Measurements from ENCODE around the gene ABHD17A.

ABHD17A gene

DNA sequence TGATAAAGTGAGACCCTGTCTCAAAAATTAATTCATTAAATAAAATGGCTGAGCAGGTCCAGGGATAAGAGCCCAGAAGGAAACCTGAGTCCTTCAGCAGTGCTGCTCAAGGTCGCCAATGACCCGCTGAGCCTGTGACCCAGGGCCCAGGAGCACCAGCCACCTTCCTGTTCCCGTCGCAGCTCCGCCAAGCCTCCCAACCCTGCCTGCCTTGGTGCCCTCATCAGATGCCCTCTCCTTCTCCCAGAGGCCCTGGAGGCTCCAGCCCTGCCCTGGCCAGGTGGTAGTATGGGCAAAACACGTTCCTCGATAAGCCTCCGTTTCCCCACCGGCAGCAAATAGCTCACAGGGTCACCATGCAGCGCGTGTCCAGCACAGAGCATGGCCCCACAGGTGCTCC, 39.7 kb downstream of the ABHD17A start:
- no peaks in the 10 kb centered on the region for H3K27me3 ChIP-seq (ENCODE audit: insufficient read depth, low read length)
- H2AFZ ChIP-seq (ENCODE audit: low read length, unreplicated experiment), result no peak overlapping the region
- no peaks in the 10 kb centered on the region for H3K36me3 ChIP-seq (ENCODE audit: insufficient read depth, low read length)
- H3K79me2 ChIP-seq (ENCODE audit: control insufficient read depth, insufficient read depth, low read length, unreplicated experiment), result peaks cover 68% of the 10 kb centered on the region
- H3K27ac ChIP-seq (ENCODE audit: low read depth, low read length), result no peak overlapping the region
- H3K4me1 ChIP-seq (ENCODE audit: control insufficient read depth, insufficient read depth, low read length, unreplicated experiment), result peaks cover 5% of the 10 kb centered on the region
- H3K4me3 ChIP-seq (ENCODE audit: low read depth, low read length), result no peak overlapping the region

DNA sequence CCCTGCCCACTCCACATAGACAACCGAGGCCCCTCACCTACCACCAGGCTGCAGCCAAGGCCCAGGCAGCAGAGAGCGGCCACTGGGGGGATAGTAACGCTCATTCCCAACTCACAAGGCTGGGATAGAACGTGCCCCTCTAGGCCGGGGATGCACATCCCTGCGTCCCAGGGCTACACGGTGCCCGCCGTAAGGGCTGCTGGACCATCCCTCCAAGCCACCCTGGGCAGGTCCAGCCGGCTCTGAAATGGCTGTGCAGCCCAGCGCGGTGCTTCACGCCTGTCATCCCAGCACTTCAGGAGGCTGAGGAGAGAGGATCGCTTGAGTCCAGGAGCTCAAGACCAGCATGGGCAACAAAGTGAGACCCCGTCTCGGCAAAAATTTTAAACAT, 40.2 kb downstream of the ABHD17A start:
- H3K27ac ChIP-seq (ENCODE audit: low read depth, low read length), result no peak overlapping the region
- H3K36me3 ChIP-seq (ENCODE audit: insufficient read depth, low read length), result no peaks in the 10 kb centered on the region
- H2AFZ ChIP-seq (ENCODE audit: low read length, unreplicated experiment), result no peak overlapping the region
- H3K79me2 ChIP-seq (ENCODE audit: control insufficient read depth, insufficient read depth, low read length, unreplicated experiment), result peaks cover 71% of the 10 kb centered on the region
- no peaks in the 10 kb centered on the region for H3K27me3 ChIP-seq (ENCODE audit: insufficient read depth, low read length)
- H3K4me3 ChIP-seq (ENCODE audit: low read depth, low read length), result no peak overlapping the region
- H3K4me1 ChIP-seq (ENCODE audit: control insufficient read depth, insufficient read depth, low read length, unreplicated experiment), result peaks cover 5% of the 10 kb centered on the region

DNA sequence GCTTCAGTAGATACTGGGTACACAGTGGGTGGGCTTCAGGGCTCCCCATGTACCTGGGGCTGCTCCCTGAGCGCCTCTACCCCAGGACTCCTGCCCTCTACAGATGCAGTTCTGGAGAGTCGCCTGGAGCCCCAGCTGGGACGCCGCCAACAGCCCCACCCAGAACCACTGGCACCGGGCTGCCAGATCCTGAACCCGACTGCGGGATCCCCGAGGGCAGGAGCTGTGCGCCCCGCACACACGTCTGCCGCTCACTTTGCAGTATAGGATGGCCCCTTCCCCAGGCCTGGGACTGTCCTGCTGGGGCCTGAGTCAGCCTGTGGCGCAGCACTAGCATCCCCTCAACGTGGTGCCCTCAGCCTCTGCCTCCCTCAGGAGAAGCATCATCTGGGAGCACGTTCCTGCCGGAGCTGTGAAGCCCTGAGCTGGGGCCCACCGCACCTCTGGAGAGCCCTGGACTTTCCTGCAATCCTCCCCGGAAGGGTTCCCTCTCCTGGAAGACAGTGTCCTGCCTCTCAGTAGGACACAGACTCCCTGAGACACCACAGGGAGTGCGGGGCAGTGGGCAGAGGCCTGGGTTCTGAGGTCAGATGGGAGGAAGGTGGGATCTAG, 40.7 kb downstream of the ABHD17A start:
- H3K4me3 ChIP-seq (ENCODE audit: low read depth, low read length), result no peak overlapping the region
- no peak overlapping the region for H2AFZ ChIP-seq (ENCODE audit: low read length, unreplicated experiment)
- H3K79me2 ChIP-seq (ENCODE audit: control insufficient read depth, insufficient read depth, low read length, unreplicated experiment), result peaks cover 76% of the 10 kb centered on the region
- H3K4me1 ChIP-seq (ENCODE audit: control insufficient read depth, insufficient read depth, low read length, unreplicated experiment), result peaks cover 5% of the 10 kb centered on the region
- no peaks in the 10 kb centered on the region for H3K27me3 ChIP-seq (ENCODE audit: insufficient read depth, low read length)
- no peaks in the 10 kb centered on the region for H3K36me3 ChIP-seq (ENCODE audit: insufficient read depth, low read length)
- no peak overlapping the region for H3K27ac ChIP-seq (ENCODE audit: low read depth, low read length)

DNA sequence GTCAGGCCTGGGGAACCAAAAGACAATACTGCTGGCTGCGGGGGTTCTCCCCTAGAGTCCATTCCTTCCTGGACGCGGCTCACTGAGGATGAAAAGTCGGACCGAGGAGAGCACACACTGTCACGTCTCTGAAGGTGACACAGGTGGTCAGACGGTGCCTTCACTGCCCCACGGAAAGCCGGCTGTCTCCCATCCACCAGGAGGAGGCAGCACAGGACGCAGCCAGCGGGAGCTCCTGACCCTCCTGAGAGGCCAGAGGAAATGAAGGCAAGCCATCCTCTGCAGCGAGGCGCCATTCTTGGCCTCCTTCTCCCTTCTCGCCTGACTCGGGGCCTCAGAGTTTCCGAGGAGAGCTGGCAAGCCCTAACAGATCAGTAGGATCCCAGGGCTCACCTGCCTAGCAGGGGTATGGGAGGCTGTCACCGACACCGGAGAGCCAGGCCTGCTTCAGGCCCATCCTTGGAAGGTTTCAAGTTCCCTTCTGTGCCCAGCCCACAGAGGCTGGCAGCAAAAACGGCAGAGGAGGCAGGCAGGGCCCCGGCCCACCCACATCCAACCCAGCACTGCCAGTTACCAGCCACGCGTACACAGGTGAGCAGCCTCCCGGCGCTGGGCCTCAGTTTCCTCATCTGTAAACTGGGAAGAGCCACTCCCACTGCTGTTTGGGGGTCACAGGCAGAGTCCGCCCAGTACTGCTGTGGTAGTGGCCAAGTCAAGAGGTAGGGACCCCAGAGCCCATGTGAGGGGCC, 41.5 kb downstream of the ABHD17A start:
- H3K27ac ChIP-seq (ENCODE audit: low read depth, low read length), result no peak overlapping the region
- no peaks in the 10 kb centered on the region for H3K36me3 ChIP-seq (ENCODE audit: insufficient read depth, low read length)
- no peak overlapping the region for H2AFZ ChIP-seq (ENCODE audit: low read length, unreplicated experiment)
- H3K4me3 ChIP-seq (ENCODE audit: low read depth, low read length), result no peak overlapping the region
- no peaks in the 10 kb centered on the region for H3K27me3 ChIP-seq (ENCODE audit: insufficient read depth, low read length)
- peaks cover 78% of the 10 kb centered on the region for H3K79me2 ChIP-seq (ENCODE audit: control insufficient read depth, insufficient read depth, low read length, unreplicated experiment)
- peaks cover 5% of the 10 kb centered on the region for H3K4me1 ChIP-seq (ENCODE audit: control insufficient read depth, insufficient read depth, low read length, unreplicated experiment)

DNA sequence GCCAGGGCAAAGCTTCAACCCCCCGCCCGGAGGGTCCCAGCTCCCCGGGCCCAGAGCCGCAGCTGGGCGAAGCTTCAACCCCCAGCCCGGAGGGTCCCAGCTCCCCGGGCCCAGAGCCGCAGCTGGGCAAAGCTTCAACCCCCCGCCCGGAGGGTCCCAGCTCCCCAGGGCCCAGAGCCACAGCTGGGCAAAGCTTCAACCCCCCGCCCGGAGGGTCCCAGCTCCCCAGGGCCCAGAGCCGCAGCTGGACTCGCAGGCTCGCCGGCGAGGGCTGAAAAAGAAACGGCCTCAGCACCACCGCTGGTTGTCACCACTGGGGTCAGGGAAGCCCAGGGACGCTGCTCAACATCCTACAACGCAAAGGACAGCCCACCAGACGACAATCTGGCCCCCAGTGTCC, 42.2 kb downstream of the ABHD17A start:
- Histone ChIP-seq H3K27ac (ENCODE audit: low read depth, low read length) (no peak overlapping the region), H3K4me1 (ENCODE audit: control insufficient read depth, insufficient read depth, low read length, unreplicated experiment) (peaks cover 5% of the 10 kb centered on the region), H3K4me3 (ENCODE audit: low read depth, low read length) (no peak overlapping the region), H3K36me3 (ENCODE audit: insufficient read depth, low read length) (no peaks in the 10 kb centered on the region), H3K27me3 (ENCODE audit: insufficient read depth, low read length) (no peaks in the 10 kb centered on the region), H2AFZ (ENCODE audit: low read length, unreplicated experiment) (no peak overlapping the region), H3K79me2 (ENCODE audit: control insufficient read depth, insufficient read depth, low read length, unreplicated experiment) (peaks cover 77% of the 10 kb centered on the region)

DNA sequence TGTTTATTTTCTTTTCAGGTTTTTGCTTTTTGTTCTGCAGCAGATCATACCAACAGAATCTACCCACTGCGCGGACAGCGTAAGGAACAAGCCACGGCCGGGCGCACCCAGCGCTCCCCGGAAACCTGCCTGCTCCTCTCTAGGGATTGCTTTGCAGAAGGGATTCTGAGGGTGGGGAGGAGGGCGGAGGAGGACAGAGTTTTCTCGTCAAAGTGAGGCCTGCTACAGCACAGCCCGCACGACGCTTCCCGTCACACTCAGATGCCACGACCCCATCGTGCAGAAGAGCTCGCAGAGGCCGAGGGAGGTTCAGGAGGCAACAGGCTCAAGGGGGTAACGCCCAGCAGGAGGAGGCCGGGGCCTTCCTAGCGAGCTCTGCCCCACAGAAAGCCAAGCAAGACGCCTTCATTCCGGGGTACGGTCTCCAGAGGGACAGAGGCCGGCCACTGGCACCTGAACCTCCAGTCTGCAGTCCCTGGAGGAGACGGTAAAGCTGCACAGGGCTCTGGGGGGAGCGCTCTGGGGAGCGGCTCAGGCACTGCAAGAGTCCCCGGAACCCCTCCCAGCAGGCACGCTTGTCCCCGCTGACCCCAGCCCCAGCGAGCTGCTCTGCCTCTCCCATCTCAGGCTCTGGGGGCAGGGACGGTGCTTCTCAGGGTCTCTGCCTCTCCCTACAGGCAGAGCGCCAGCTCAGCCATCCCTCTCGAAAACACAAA, 43.9 kb downstream of the ABHD17A start:
- no peak overlapping the region for H2AFZ ChIP-seq (ENCODE audit: low read length, unreplicated experiment)
- no peak overlapping the region for H3K4me3 ChIP-seq (ENCODE audit: low read depth, low read length)
- no peak overlapping the region for H3K27ac ChIP-seq (ENCODE audit: low read depth, low read length)
- no peaks in the 10 kb centered on the region for H3K27me3 ChIP-seq (ENCODE audit: insufficient read depth, low read length)
- no peaks in the 10 kb centered on the region for H3K4me1 ChIP-seq (ENCODE audit: control insufficient read depth, insufficient read depth, low read length, unreplicated experiment)
- no peaks in the 10 kb centered on the region for H3K36me3 ChIP-seq (ENCODE audit: insufficient read depth, low read length)
- peaks cover 70% of the 10 kb centered on the region for H3K79me2 ChIP-seq (ENCODE audit: control insufficient read depth, insufficient read depth, low read length, unreplicated experiment)

DNA sequence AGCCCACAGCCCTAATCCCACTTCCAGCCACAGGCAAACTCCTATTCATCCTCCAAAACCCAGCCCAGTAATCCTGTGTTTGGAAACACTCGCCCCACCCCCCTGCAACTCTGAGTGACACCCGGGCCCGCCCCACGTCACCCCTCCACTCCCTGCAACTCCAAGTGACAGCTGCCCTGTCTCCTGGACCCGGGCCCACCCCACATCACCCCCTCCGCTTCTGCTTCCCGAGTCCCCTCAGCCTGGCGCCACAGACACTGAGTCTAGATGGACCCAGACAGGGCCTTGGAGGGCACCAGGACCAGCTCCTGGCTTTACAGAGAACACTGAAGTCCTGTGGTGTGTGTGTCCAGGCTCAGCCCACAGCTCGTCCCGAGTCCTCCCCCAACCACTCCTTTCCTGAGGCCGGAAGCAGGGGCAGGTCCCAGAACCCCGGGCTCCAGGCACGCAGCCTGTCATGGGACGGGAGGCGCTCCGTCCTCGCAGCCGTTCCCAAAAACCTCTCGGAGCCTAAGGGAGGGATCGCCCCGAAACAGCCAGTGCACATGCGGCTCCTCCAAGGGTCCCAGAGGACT, 44.7 kb downstream of the ABHD17A start:
- Histone ChIP-seq H3K79me2 (ENCODE audit: control insufficient read depth, insufficient read depth, low read length, unreplicated experiment) (peaks cover 69% of the 10 kb centered on the region), H3K27ac (ENCODE audit: low read depth, low read length) (no peak overlapping the region), H2AFZ (ENCODE audit: low read length, unreplicated experiment) (no peak overlapping the region)

DNA sequence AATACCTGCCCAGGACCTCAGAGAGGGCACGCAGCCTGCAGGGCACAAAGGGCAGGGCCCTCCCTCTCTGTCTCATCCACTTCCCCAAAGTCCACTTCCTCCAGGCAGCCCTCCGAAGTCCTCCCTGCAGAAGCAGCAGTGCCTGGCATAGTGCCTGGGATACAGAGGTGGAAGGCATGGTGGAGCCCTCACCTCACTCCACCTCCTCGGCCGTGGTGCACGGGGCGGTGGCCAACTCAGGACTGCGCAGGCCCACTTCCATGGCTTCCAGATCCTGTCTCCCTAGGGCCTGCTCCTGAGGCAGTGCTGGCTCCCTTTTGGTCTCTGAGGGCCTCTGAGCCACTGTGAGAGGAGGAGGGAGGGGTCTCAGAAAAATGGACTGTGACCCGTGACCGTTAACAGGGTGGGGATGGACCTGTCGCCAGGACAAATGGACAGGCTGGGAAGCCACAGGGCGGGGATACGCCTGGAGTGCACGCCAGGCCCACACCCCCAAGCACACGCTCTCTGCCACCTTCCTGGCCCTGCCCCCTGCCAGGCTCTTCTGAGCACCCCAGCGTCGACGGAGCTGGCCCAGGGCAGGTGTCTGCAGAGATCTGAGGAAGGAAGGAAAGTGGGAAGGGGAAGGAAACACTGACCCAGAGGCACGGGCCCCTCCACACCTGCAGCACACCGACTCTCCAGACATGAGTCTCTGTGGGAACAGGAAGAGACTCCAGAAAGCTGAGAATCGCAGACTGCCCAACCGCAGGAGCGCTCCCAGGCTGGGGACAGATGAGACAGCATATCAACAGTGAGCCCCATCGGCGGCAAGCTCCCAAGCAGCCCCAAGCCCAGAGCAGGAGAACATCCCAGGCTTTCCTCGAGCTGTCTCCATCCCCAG, 45.4 kb downstream of the ABHD17A start:
- Histone ChIP-seq H3K27ac (ENCODE audit: low read depth, low read length) (no peak overlapping the region), H3K79me2 (ENCODE audit: control insufficient read depth, insufficient read depth, low read length, unreplicated experiment) (peaks cover 68% of the 10 kb centered on the region)

More for the DNA sequence above, 44.7 kb downstream of the ABHD17A start:
- Histone ChIP-seq H3K4me1 (ENCODE audit: control insufficient read depth, insufficient read depth, low read length, unreplicated experiment) (no peaks in the 10 kb centered on the region), H3K4me3 (ENCODE audit: low read depth, low read length) (no peak overlapping the region), H3K36me3 (ENCODE audit: insufficient read depth, low read length) (no peaks in the 10 kb centered on the region), H3K27me3 (ENCODE audit: insufficient read depth, low read length) (no peaks in the 10 kb centered on the region)

DNA sequence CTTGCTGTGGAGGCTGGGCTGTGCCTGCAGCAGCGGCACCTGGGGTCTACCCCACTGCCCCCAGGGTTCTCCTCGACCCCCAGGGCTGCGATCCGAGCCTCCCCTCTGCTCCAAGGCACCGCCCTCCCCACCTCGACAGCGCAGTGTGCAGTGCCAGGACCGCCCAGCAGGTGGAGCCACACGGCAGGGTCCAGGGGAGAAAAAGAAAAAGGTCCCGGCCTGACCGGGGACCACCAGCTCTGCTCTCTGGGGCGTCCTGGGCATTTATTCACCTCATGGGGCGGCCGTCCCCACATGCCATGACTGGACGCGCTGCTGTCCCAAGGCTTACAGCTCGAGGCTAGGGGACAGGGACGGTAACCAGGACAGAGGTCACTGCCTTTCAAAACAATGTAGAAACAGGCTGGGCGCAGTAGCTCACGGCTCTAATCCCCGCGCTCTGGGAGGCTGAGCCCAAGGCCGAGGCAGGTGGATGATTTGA, 47.6 kb downstream of the ABHD17A start:
- no peaks in the 10 kb centered on the region for H3K27me3 ChIP-seq (ENCODE audit: insufficient read depth, low read length)
- H3K79me2 ChIP-seq (ENCODE audit: control insufficient read depth, insufficient read depth, low read length, unreplicated experiment), result peaks cover 57% of the 10 kb centered on the region
- no peaks in the 10 kb centered on the region for H3K4me1 ChIP-seq (ENCODE audit: control insufficient read depth, insufficient read depth, low read length, unreplicated experiment)
- no peak overlapping the region for H3K27ac ChIP-seq (ENCODE audit: low read depth, low read length)
- no peak overlapping the region for H3K4me3 ChIP-seq (ENCODE audit: low read depth, low read length)
- H3K36me3 ChIP-seq (ENCODE audit: insufficient read depth, low read length), result no peaks in the 10 kb centered on the region
- no peak overlapping the region for H2AFZ ChIP-seq (ENCODE audit: low read length, unreplicated experiment)

More for the DNA sequence above, 45.4 kb downstream of the ABHD17A start:
- Histone ChIP-seq H2AFZ (ENCODE audit: low read length, unreplicated experiment) (no peak overlapping the region), H3K36me3 (ENCODE audit: insufficient read depth, low read length) (no peaks in the 10 kb centered on the region), H3K4me3 (ENCODE audit: low read depth, low read length) (no peak overlapping the region), H3K27me3 (ENCODE audit: insufficient read depth, low read length) (no peaks in the 10 kb centered on the region), H3K4me1 (ENCODE audit: control insufficient read depth, insufficient read depth, low read length, unreplicated experiment) (no peaks in the 10 kb centered on the region)

DNA sequence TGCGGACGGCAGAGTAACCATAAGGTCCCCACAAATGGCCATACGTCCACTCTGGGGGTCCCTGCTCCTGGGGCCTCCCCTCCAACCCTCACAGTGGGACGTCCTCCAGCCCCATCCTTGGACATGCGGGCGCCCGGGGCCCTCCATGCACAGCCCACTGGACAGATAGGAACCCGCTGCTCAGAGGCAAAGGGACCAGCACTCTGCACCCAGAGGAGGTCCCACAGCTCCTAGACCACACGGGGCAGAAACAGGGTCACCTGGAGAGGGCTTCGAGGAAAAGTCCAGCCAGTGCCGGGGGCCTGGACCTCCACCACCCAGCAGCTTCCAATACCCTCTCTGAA, 48.1 kb downstream of the ABHD17A start:
- H2AFZ ChIP-seq (ENCODE audit: low read length, unreplicated experiment), result no peak overlapping the region
- H3K4me1 ChIP-seq (ENCODE audit: control insufficient read depth, insufficient read depth, low read length, unreplicated experiment), result no peaks in the 10 kb centered on the region
- no peak overlapping the region for H3K27ac ChIP-seq (ENCODE audit: low read depth, low read length)
- H3K27me3 ChIP-seq (ENCODE audit: insufficient read depth, low read length), result no peaks in the 10 kb centered on the region
- peaks cover 53% of the 10 kb centered on the region for H3K79me2 ChIP-seq (ENCODE audit: control insufficient read depth, insufficient read depth, low read length, unreplicated experiment)
- no peak overlapping the region for H3K4me3 ChIP-seq (ENCODE audit: low read depth, low read length)
- no peaks in the 10 kb centered on the region for H3K36me3 ChIP-seq (ENCODE audit: insufficient read depth, low read length)
